ENCODE results near the gene UGT1A4.

The UGT1A4 gene

DNA sequence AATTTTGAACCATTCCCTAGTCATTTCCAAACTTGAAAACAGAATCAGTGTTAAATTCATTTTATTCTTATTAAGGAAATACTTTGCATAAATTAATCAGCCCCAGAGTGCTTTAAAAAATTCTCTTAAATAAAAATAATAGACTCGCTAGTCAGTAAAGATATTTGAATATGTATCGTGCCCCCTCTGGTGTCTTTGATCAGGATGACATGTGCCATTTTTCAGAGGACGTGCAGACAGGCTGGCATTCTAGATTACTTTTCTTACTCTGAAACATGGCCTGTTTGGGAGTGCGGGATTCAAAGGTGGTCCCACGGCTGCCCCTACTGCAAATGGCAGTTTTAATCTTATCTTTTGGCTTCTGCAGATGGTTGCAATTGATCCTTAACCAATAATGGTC, 54.0 kb downstream of the UGT1A4 start:
- no peak for DNase-seq (ENCODE audit: low read depth)
- Histone ChIP-seq H3K4me3 (ENCODE audit: low read length) (no peak overlapping the region), H3K4me1 (ENCODE audit: control insufficient read depth, insufficient read depth, low read length) (peaks cover 3% of the 10 kb centered on the region), H3K9ac (ENCODE audit: low read length) (no peak overlapping the region), H3K27me3 (replicated peaks; ENCODE audit: control insufficient read depth, insufficient read depth, low read length) (no peaks in the 10 kb centered on the region), H3K9me3 (ENCODE audit: control insufficient read depth, low read length) (peaks cover 16% of the 10 kb centered on the region), H3K36me3 (ENCODE audit: control insufficient read depth, insufficient read depth, low read length, severe bottlenecking) (no peaks in the 10 kb centered on the region)

DNA sequence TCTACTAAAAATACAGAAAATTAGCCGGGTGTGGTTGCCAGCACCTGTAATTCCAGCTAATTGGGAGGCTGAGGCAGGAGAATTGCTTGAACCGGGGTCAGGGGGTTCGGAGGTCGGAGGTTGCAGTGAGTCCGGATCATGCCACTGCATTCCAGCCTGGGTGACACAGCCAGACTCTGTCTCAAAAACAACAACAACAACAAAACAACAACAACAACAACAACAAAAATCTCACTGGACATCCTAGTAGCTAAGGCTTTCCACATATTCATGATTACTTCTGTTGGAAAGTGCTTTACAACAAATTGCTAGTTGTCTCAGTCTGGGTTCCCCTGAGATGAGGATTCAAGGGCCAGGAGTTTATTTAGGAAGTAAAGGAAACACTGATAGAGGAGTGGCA, 55.3 kb downstream of the UGT1A4 start:
- Histone ChIP-seq H3K4me1 (ENCODE audit: control insufficient read depth, insufficient read depth, low read length) (peaks cover 3% of the 10 kb centered on the region), H3K4me3 (ENCODE audit: low read length) (no peak overlapping the region), H3K9me3 (ENCODE audit: control insufficient read depth, low read length) (peaks cover 24% of the 10 kb centered on the region), H3K36me3 (ENCODE audit: control insufficient read depth, insufficient read depth, low read length, severe bottlenecking) (no peaks in the 10 kb centered on the region), H3K27me3 (replicated peaks; ENCODE audit: control insufficient read depth, insufficient read depth, low read length) (no peaks in the 10 kb centered on the region), H3K9ac (ENCODE audit: low read length) (no peak overlapping the region)
- no peak for DNase-seq (ENCODE audit: low read depth)

DNA sequence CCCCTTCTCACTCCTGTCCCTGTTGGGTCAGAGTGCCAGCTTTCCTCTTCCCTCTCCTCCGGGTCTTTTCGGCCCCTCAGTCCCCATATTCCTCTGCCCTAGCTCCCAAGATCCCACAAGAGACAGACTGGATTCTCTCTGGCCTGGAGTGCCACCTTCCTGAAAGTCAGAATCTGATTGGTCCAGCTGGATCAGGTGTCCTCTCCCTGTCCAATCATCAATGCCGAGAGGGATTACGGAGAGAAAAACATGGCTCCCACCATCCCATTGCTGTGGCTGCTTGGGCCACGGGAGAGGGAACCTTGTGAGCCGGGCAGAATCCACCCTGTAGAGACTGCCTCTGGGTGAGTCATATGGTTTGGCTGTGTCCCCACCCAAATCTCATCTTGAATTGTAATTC, 56.9 kb downstream of the UGT1A4 start:
- DNase-seq (ENCODE audit: low read depth): no peak
- no peak overlapping the region for H3K4me3 ChIP-seq (ENCODE audit: low read length)
- no peaks in the 10 kb centered on the region for H3K36me3 ChIP-seq (ENCODE audit: control insufficient read depth, insufficient read depth, low read length, severe bottlenecking)
- H3K9ac ChIP-seq (ENCODE audit: low read length): no peak overlapping the region
- H3K27me3 ChIP-seq (replicated peaks; ENCODE audit: control insufficient read depth, insufficient read depth, low read length): no peaks in the 10 kb centered on the region
- H3K9me3 ChIP-seq (ENCODE audit: control insufficient read depth, low read length): peaks cover 25% of the 10 kb centered on the region
- H3K4me1 ChIP-seq (ENCODE audit: control insufficient read depth, insufficient read depth, low read length): peaks cover 3% of the 10 kb centered on the region

DNA sequence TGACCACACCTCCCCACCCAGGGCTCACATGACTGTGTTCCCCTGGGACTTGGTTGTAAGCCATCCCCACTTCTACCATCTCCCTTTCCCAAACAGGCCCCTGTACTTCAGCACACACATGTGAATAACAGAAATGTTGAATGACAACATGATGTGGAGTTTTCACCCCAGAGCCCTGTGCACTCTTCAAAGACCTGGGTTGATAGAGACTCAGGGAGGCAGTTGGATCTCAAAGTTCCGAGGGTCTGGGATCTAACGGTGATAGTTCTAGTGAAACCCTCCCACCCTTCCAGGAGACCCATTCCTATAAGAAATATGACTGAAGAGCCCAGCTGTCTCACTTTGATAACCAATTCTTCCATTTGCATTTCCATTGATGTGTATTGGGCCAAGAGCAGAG, 59.5 kb downstream of the UGT1A4 start, which contains the start of gene MROH2A:
Gene MROH2A, plus strand, starts transcription at position 301 of the 400 bp plus-strand sequence. CDS start 1,029 bp downstream, outside the sequence.
- DNase-seq (ENCODE audit: low read depth): no peak
- H3K27me3 ChIP-seq (replicated peaks; ENCODE audit: control insufficient read depth, insufficient read depth, low read length): no peaks in the 10 kb centered on the region
- H3K9me3 ChIP-seq (ENCODE audit: control insufficient read depth, low read length): peaks cover 25% of the 10 kb centered on the region
- no peaks in the 10 kb centered on the region for H3K36me3 ChIP-seq (ENCODE audit: control insufficient read depth, insufficient read depth, low read length, severe bottlenecking)
- H3K4me1 ChIP-seq (ENCODE audit: control insufficient read depth, insufficient read depth, low read length): peaks cover 3% of the 10 kb centered on the region
- no peak within 1 kb of the TSS for H3K4me3 ChIP-seq (ENCODE audit: low read length)
- no peak within 1 kb of the TSS for H3K9ac ChIP-seq (ENCODE audit: low read length)

DNA sequence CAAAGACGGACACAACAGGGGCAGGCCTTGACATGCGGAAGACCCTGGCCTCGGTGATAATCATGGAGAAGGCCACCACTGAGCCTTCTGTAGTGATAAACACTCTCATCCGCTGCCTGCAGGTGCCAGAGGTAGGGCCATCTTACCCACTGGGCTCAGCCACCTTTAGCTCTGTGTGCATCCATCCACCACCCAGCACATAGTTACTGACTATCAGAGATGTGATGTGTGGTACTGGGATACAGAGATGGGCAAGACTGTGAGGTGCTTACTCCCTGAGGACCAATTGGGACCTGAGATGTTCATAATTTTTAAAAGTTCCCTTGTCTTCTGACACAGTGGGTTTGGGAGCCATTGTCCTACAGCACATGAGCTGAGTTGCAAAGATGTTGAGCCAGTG, 61.2 kb downstream of the UGT1A4 start:
- Histone ChIP-seq H3K27me3 (replicated peaks; ENCODE audit: control insufficient read depth, insufficient read depth, low read length) (no peaks in the 10 kb centered on the region), H3K4me1 (ENCODE audit: control insufficient read depth, insufficient read depth, low read length) (peaks cover 3% of the 10 kb centered on the region), H3K9ac (ENCODE audit: low read length) (no peak overlapping the region), H3K36me3 (ENCODE audit: control insufficient read depth, insufficient read depth, low read length, severe bottlenecking) (no peaks in the 10 kb centered on the region), H3K4me3 (ENCODE audit: low read length) (no peak overlapping the region), H3K9me3 (ENCODE audit: control insufficient read depth, low read length) (peaks cover 25% of the 10 kb centered on the region)
- DNase-seq (ENCODE audit: low read depth): no peak

DNA sequence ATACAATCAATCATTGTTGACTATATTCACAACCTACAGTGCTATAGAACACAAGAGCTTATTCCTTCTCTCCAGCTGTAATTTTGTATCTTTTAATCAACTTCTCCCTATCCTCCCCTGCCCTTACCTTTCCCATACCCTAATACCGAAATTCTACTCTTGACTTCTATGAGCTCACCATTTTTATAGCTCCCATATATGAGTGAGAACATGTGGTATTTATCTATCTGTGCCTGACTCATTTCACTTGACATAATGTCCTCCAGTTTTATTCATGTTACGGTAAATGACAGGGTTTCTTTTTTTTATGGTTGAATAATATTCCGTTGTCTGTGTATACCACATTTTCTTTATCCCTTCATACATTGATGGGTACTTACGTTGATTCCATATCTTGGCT, 62.2 kb downstream of the UGT1A4 start:
- H3K27me3 ChIP-seq (replicated peaks; ENCODE audit: control insufficient read depth, insufficient read depth, low read length): no peaks in the 10 kb centered on the region
- peaks cover 19% of the 10 kb centered on the region for H3K9me3 ChIP-seq (ENCODE audit: control insufficient read depth, low read length)
- no peak overlapping the region for H3K9ac ChIP-seq (ENCODE audit: low read length)
- no peaks in the 10 kb centered on the region for H3K4me1 ChIP-seq (ENCODE audit: control insufficient read depth, insufficient read depth, low read length)
- DNase-seq (ENCODE audit: low read depth): no peak
- no peaks in the 10 kb centered on the region for H3K36me3 ChIP-seq (ENCODE audit: control insufficient read depth, insufficient read depth, low read length, severe bottlenecking)
- no peak overlapping the region for H3K4me3 ChIP-seq (ENCODE audit: low read length)

DNA sequence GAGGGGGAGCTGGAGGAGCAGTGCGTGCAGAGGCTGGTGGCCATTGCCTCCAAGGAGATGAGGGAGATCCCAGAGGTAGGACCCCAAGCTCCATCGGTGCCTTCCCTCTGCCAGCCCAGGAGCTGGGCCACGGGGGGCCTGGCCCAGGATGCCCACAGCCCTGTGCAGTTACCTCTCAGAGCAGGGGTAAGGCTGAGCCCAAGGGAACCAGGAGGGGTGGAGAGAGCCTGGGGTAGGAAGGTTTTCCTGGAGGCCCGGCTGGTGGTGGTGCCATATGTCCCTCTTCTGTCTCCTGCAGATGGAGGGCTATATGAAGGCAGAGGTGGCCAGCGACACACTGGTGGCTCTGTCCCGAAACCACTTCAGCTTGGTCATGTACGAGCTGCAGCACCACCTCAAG, 71.0 kb downstream of the UGT1A4 start:
- H3K9me3 ChIP-seq (ENCODE audit: control insufficient read depth, low read length): no peaks in the 10 kb centered on the region
- H3K36me3 ChIP-seq (ENCODE audit: control insufficient read depth, insufficient read depth, low read length, severe bottlenecking): no peaks in the 10 kb centered on the region
- DNase-seq (ENCODE audit: low read depth): no peak
- H3K27me3 ChIP-seq (replicated peaks; ENCODE audit: control insufficient read depth, insufficient read depth, low read length): peaks cover 10% of the 10 kb centered on the region
- H3K4me3 ChIP-seq (ENCODE audit: low read length): no peak overlapping the region
- no peak overlapping the region for H3K9ac ChIP-seq (ENCODE audit: low read length)
- no peaks in the 10 kb centered on the region for H3K4me1 ChIP-seq (ENCODE audit: control insufficient read depth, insufficient read depth, low read length)

DNA sequence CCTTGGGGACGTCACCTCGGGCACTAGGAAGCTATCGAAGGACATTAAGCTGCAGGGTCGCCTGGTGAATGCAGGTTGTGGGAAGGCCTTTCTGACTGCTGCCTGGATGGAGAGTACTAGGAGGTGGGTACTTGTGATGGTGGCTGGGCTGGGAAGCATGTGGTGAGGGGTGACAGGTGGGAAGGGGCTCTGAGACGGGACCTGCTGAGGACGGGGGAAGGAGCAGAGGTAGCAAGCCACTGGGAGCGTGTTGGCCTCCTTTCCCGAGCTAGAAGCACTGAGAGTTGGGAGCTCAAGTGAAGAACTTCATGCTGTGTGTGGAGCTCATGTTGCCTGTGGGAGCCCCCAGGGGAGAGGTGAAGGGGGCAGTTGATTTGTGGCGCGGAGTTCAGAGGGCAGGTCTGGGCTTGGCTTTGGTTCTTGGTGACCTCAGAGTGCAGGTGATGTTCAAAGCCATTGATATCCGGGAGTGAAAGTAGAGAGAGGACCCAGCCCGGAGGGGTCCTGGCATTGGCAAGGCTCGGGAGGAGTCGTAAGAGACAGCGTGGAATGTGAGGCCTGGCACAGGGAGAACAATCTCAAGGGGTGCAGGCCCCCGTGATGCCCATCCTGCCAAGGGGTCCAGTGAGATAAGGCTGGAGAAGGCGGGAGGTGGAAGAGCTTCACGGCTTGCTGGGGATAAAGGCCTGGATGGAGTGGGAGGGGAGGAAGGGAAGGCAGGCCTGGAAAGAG, 72.8 kb downstream of the UGT1A4 start:
- no peak overlapping the region for H3K4me3 ChIP-seq (ENCODE audit: low read length)
- no peaks in the 10 kb centered on the region for H3K9me3 ChIP-seq (ENCODE audit: control insufficient read depth, low read length)
- DNase-seq (ENCODE audit: low read depth): no peak
- peaks cover 10% of the 10 kb centered on the region for H3K27me3 ChIP-seq (replicated peaks; ENCODE audit: control insufficient read depth, insufficient read depth, low read length)
- no peak overlapping the region for H3K9ac ChIP-seq (ENCODE audit: low read length)
- no peaks in the 10 kb centered on the region for H3K36me3 ChIP-seq (ENCODE audit: control insufficient read depth, insufficient read depth, low read length, severe bottlenecking)
- H3K4me1 ChIP-seq (ENCODE audit: control insufficient read depth, insufficient read depth, low read length): no peaks in the 10 kb centered on the region

DNA sequence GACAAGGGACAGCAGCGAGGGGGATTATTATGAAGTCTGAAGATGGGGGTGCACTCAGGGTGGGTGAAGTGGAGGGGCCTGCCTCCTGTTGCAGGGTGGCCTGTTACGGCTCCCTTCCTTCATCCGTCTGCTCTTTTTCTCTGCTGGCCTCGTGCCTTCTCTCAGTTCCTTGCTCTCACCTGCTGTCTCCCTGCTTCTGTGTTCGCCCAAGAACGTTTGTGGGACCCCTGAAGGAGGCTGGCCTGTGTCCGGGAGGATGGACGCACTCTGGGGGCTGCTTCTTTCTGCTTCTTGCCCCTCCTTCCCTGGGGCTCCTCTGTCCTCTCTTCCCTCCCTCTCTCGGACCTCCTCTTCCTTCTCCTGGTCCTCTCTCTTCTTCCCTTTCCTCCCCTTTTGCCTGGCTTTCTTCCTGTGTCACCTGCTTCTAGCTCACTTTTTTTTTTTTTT, 73.4 kb downstream of the UGT1A4 start:
- no peak for DNase-seq (ENCODE audit: low read depth)
- Histone ChIP-seq H3K9ac (ENCODE audit: low read length) (no peak overlapping the region), H3K27me3 (replicated peaks; ENCODE audit: control insufficient read depth, insufficient read depth, low read length) (peaks cover 10% of the 10 kb centered on the region), H3K4me1 (ENCODE audit: control insufficient read depth, insufficient read depth, low read length) (no peaks in the 10 kb centered on the region), H3K9me3 (ENCODE audit: control insufficient read depth, low read length) (no peaks in the 10 kb centered on the region), H3K36me3 (ENCODE audit: control insufficient read depth, insufficient read depth, low read length, severe bottlenecking) (no peaks in the 10 kb centered on the region), H3K4me3 (ENCODE audit: low read length) (no peak overlapping the region)

DNA sequence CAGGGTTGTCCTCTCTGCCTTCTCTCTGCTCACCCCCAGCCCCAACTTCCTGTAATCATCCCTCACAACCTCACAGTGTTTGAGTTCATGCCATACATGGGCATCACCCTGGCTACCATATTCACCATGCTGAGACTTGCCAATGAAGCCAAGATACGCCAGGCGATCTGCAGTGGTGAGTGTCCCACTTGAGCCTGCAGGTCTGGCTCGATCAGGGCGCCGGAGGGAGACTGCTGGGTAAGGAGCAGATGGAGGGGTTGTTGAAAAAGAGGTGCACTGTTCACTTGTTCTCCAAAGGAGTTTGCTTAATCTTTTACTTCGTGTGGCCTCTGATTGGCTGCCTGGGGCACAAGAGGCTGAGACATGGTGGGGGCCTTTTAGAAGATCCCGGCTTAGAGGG, 74.2 kb downstream of the UGT1A4 start:
- no peaks in the 10 kb centered on the region for H3K36me3 ChIP-seq (ENCODE audit: control insufficient read depth, insufficient read depth, low read length, severe bottlenecking)
- H3K27me3 ChIP-seq (replicated peaks; ENCODE audit: control insufficient read depth, insufficient read depth, low read length): peaks cover 10% of the 10 kb centered on the region
- H3K4me1 ChIP-seq (ENCODE audit: control insufficient read depth, insufficient read depth, low read length): no peaks in the 10 kb centered on the region
- no peak for DNase-seq (ENCODE audit: low read depth)
- no peak overlapping the region for H3K9ac ChIP-seq (ENCODE audit: low read length)
- H3K4me3 ChIP-seq (ENCODE audit: low read length): no peak overlapping the region
- H3K9me3 ChIP-seq (ENCODE audit: control insufficient read depth, low read length): no peaks in the 10 kb centered on the region

DNA sequence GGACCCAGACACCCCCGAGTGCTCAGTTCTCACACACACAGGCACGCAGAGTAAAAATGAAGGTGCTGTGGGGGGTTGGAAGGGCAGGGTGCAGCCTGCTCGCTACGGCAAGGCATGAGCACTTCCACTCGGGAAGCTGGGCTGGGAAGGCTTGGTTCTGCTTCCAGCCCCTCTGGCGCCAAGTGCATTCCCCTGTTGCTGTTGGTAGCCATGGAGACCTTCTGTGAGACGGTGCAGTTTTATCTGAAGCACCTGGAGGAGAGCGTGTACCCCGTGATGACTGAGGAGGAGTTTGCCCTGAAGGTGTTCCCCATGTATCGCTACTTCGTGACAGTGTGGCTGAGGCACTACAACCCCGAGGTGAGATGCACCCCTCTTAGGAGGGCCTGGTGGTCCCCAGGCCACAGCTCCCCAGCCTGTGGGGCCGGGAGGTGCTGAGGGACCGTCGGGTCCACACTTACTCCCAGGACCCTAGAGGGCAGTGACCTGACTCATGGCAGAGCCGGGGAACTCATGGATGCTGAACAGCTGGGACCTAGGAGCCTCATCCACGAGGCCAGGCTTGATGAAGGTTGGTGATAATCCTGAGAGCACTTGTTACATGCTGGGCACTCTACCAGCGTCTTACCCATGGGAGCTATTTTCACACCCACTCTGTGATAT, 75.1 kb downstream of the UGT1A4 start:
- H3K9me3 ChIP-seq (ENCODE audit: control insufficient read depth, low read length): no peaks in the 10 kb centered on the region
- H3K9ac ChIP-seq (ENCODE audit: low read length): no peak overlapping the region
- H3K4me1 ChIP-seq (ENCODE audit: control insufficient read depth, insufficient read depth, low read length): no peaks in the 10 kb centered on the region
- no peak overlapping the region for H3K4me3 ChIP-seq (ENCODE audit: low read length)
- no peak for DNase-seq (ENCODE audit: low read depth)
- peaks cover 16% of the 10 kb centered on the region for H3K27me3 ChIP-seq (replicated peaks; ENCODE audit: control insufficient read depth, insufficient read depth, low read length)
- H3K36me3 ChIP-seq (ENCODE audit: control insufficient read depth, insufficient read depth, low read length, severe bottlenecking): no peaks in the 10 kb centered on the region

Data from adipocyte (in vitro differentiated cells).